Right ventricle myocardium superior (tissue), 1 donor: ENCODE measurements around the gene ASB18. TPM values are rescaled to one million over a fixed set of nuclear protein-coding genes. Genes with fewer than 3 reads are reported as not detected.

ENCODE experiments used
- ATAC-seq: fragments of 200-7000 bp; cut with Tn5 transposase; one replicate; pipeline ENCODE4 v1.9.1; 2020; ENCODE audit warnings: mild to moderate bottlenecking; ENCODE audit not compliant: poor library complexity
- DNase-seq: peaks from one replicate; pipeline ENCODE4 v3.0.0-alpha.2; 2020
- intact Hi-C: fragments of 100-400 bp; cut with DNase I; formaldehyde crosslinking; loops from one replicate; pipeline ENCODE4 v1.11.2; 2022
- total RNA-seq: library from RNA; stranded (reverse); fragmentation: NEBNext Ultra II Directional; extraction: Animal tissue kit (Norgen Biotek cat#: 25700); gene quantifications from one replicate; pipeline ENCODE4 v1.2.1, GENCODE V29; 2021
- donor health status: DM: no; HTN: yes; CAD: no; lungs with severe emphysema.

Gene ASB18
- total RNA-seq, 1 donor from 2014 or later = 4.5 TPM

- ATAC-seq (no peak), DNase-seq (no peak)
- intact Hi-C loops = no loop called here
Measured at GRCh38 chr2:236158969-236159777, 105.0 kb downstream of the ASB18 start.

GRCh38 chr2:236157815-236158498, 106.2 kb downstream of the ASB18 start:
- ATAC-seq (no peak), DNase-seq (no peak)
- intact Hi-C loops = no loop called here

DNA sequence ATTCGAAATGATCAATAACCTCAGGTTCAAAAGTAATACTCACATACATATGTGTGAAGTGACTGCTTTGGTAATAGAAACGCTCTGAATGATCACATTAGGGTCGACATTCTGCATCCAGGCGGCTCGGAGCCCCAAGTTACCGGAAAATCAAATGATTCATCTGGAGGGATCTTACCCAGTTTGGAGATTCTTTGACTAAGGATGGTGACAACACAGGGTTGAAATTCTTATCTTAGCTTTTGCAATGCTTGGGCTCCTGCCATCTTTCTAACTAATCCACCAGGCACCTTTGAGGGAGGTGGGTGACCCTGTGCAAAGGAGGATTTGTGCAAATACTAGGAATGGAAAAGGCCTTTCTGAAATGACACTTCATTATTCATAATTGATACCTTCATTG, 106.8 kb downstream of the ASB18 start:
- intact Hi-C loops = no loop called here
- ATAC-seq (no peak), DNase-seq (no peak)

GRCh38 chr2:236156860-236157194, 107.4 kb downstream of the ASB18 start:
- ATAC-seq (no peak), DNase-seq (no peak)
- intact Hi-C loops = no loop called here

GRCh38 chr2:236156095-236156859, 107.9 kb downstream of the ASB18 start:
- intact Hi-C loops = no loop called here
- DNase-seq (no peak), ATAC-seq (no peak)

- DNase-seq = no peak
- ATAC-seq = no peak
- intact Hi-C loops = no loop called here
Measured at GRCh38 chr2:236155406-236155805, 108.8 kb downstream of the ASB18 start.

- intact Hi-C loops = no loop called here
- ATAC-seq (no peak), DNase-seq (no peak)
Measured at GRCh38 chr2:236146436-236146835, 117.8 kb downstream of the ASB18 start.

DNA sequence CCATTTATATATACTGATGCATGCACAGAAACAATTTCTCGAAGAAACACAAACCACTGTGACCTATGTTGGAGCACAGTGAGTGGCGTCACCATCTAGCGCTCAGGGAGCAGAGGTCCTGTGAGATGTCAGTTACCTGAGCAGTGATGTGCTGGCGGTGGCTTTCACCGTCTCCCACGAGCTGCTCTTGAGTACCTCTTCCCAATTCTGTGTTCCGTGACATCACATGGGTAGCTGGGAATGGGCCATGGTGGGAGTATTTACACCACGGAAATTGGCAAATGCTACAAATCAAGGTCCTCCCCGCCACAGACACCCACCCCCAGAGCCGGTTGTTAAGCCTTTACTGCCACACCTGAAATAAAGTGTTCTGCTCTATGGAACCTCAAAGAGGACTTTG, 120.4 kb downstream of the ASB18 start:
- DNase-seq (no peak), ATAC-seq (no peak)
- intact Hi-C loops = no loop called here

Other genes with a start within 250 kb of the ASB18 start
- not detected for gene GBX2, start 96.0 kb downstream of the ASB18 start, total RNA-seq